ENCODE results near the gene FREM2.

FREM2 gene

GRCh38 chr13:38667526-38668109, 19.3 kb upstream of the FREM2 start:
- DNase-seq (ENCODE audit: extremely low read depth, insufficient read length) = no peak
- Histone ChIP-seq H3K27me3 (replicated peaks; ENCODE audit: control insufficient read depth, insufficient read depth, low read length) (no peaks in the 10 kb centered on the region), H3K36me3 (ENCODE audit: control insufficient read depth, insufficient read depth, low read length) (no peaks in the 10 kb centered on the region), H3K4me3 (replicated peaks; ENCODE audit: low read depth, low read length) (no peak overlapping the region)
- TF ChIP-seq CTCF (IDR thresholded peaks at IDR 0.05; ENCODE audit: insufficient read depth, low read length, poor library complexity, severe bottlenecking) = no peak

GRCh38 chr13:38669234-38669964, 17.5 kb upstream of the FREM2 start:
- H3K4me3 ChIP-seq (replicated peaks; ENCODE audit: low read depth, low read length) = no peak overlapping the region
- H3K36me3 ChIP-seq (ENCODE audit: control insufficient read depth, insufficient read depth, low read length) = no peaks in the 10 kb centered on the region
- TF ChIP-seq CTCF (IDR thresholded peaks at IDR 0.05; ENCODE audit: insufficient read depth, low read length, poor library complexity, severe bottlenecking) = no peak
- no peaks in the 10 kb centered on the region for H3K27me3 ChIP-seq (replicated peaks; ENCODE audit: control insufficient read depth, insufficient read depth, low read length)
- no peak for DNase-seq (ENCODE audit: extremely low read depth, insufficient read length)

GRCh38 chr13:38670627-38671026, 16.2 kb upstream of the FREM2 start:
- no peak overlapping the region for H3K4me3 ChIP-seq (replicated peaks; ENCODE audit: low read depth, low read length)
- TF ChIP-seq CTCF (IDR thresholded peaks at IDR 0.05; ENCODE audit: insufficient read depth, low read length, poor library complexity, severe bottlenecking) = no peak
- no peak for DNase-seq (ENCODE audit: extremely low read depth, insufficient read length)
- H3K36me3 ChIP-seq (ENCODE audit: control insufficient read depth, insufficient read depth, low read length) = no peaks in the 10 kb centered on the region
- H3K27me3 ChIP-seq (replicated peaks; ENCODE audit: control insufficient read depth, insufficient read depth, low read length) = no peaks in the 10 kb centered on the region

- Histone ChIP-seq H3K4me3 (replicated peaks; ENCODE audit: low read depth, low read length) (no peak overlapping the region), H3K36me3 (ENCODE audit: control insufficient read depth, insufficient read depth, low read length) (no peaks in the 10 kb centered on the region), H3K27me3 (replicated peaks; ENCODE audit: control insufficient read depth, insufficient read depth, low read length) (no peaks in the 10 kb centered on the region)
- DNase-seq (ENCODE audit: extremely low read depth, insufficient read length) = no peak
- no peak for TF ChIP-seq CTCF (IDR thresholded peaks at IDR 0.05; ENCODE audit: insufficient read depth, low read length, poor library complexity, severe bottlenecking)
These were observed 14.9 kb upstream of the FREM2 start for GRCh38 chr13:38671980-38672379.

GRCh38 chr13:38674208-38674607, 12.7 kb upstream of the FREM2 start:
- Histone ChIP-seq H3K4me3 (replicated peaks; ENCODE audit: low read depth, low read length) (no peak overlapping the region), H3K36me3 (ENCODE audit: control insufficient read depth, insufficient read depth, low read length) (no peaks in the 10 kb centered on the region), H3K27me3 (replicated peaks; ENCODE audit: control insufficient read depth, insufficient read depth, low read length) (no peaks in the 10 kb centered on the region)
- DNase-seq (ENCODE audit: extremely low read depth, insufficient read length) = no peak
- TF ChIP-seq CTCF (IDR thresholded peaks at IDR 0.05; ENCODE audit: insufficient read depth, low read length, poor library complexity, severe bottlenecking) = no peak

Data from GM06990 (cell line).